ENCODE data around the gene CPS1.

The CPS1 gene

GRCh38 chr2:210546424-210547208 lies 9.8 kb upstream of the CPS1 start:
- no peak for DNase-seq (ENCODE audit: low spot score)

- no peak for DNase-seq (ENCODE audit: low spot score)
These were observed 8.4 kb upstream of the CPS1 start for GRCh38 chr2:210548031-210548430.

- no peak for DNase-seq (ENCODE audit: low spot score)
These were observed 7.5 kb upstream of the CPS1 start for GRCh38 chr2:210548878-210549384.

GRCh38 chr2:210551001-210551400 lies 5.4 kb upstream of the CPS1 start:
- no peak for DNase-seq (ENCODE audit: low spot score)

- no peak for DNase-seq (ENCODE audit: low spot score)
These were observed 3.0 kb upstream of the CPS1 start for GRCh38 chr2:210553373-210553772.

GRCh38 chr2:210555555-210555954 lies 844 bp upstream of the CPS1 start:
- no peak for DNase-seq (ENCODE audit: low spot score)

GRCh38 chr2:210557721-210558120 lies 1.3 kb downstream of the CPS1 start:
- no peak for DNase-seq (ENCODE audit: low spot score)

- no peak for DNase-seq (ENCODE audit: low spot score)
These were observed 2.3 kb downstream of the CPS1 start for GRCh38 chr2:210558708-210559107.

- DNase-seq (ENCODE audit: low spot score) = no peak
These were observed 2.8 kb downstream of the CPS1 start for GRCh38 chr2:210559182-210559581.

- DNase-seq (ENCODE audit: low spot score) = no peak
These were observed 5.1 kb downstream of the CPS1 start for GRCh38 chr2:210561475-210561874.

GRCh38 chr2:210562091-210562490 lies 5.7 kb downstream of the CPS1 start:
- DNase-seq (ENCODE audit: low spot score) = no peak

- DNase-seq (ENCODE audit: low spot score) = no peak
These were observed 6.2 kb downstream of the CPS1 start for GRCh38 chr2:210562502-210563080.

GRCh38 chr2:210567279-210567678 lies 10.9 kb downstream of the CPS1 start:
- no peak for DNase-seq (ENCODE audit: low spot score)

GRCh38 chr2:210568108-210568507 lies 11.7 kb downstream of the CPS1 start:
- no peak for DNase-seq (ENCODE audit: low spot score)

- DNase-seq (ENCODE audit: low spot score) = peak; percentile 40
These were observed 21.1 kb downstream of the CPS1 start for GRCh38 chr2:210577263-210578071.

- no peak for DNase-seq (ENCODE audit: low spot score)
These were observed 28.4 kb downstream of the CPS1 start for GRCh38 chr2:210584834-210585233.

GRCh38 chr2:210586381-210586780 lies 30.0 kb downstream of the CPS1 start:
- DNase-seq (ENCODE audit: low spot score) = no peak

GRCh38 chr2:210591663-210592062 lies 35.3 kb downstream of the CPS1 start:
- DNase-seq (ENCODE audit: low spot score) = no peak

- DNase-seq (ENCODE audit: low spot score) = no peak
These were observed 36.3 kb downstream of the CPS1 start for GRCh38 chr2:210592726-210593125.

GRCh38 chr2:210593166-210593565 lies 36.8 kb downstream of the CPS1 start:
- no peak for DNase-seq (ENCODE audit: low spot score)

- DNase-seq (ENCODE audit: low spot score) = no peak
These were observed 41.8 kb downstream of the CPS1 start for GRCh38 chr2:210598219-210598618.

GRCh38 chr2:210599476-210599875 lies 43.1 kb downstream of the CPS1 start:
- no peak for DNase-seq (ENCODE audit: low spot score)

- no peak for DNase-seq (ENCODE audit: low spot score)
These were observed 48.3 kb downstream of the CPS1 start for GRCh38 chr2:210604666-210605065.
